Limb (tissue), 2 donors: Measurements from ENCODE around the gene SUSD5.
"Not testable (repeated sequence)": the region's sequence is repeated elsewhere in the genome, so short reads cannot be mapped to it uniquely, and the experiment has no call there.

Experiments used
- DNase-seq, 2 donors: peaks; one replicate each; pipeline ENCODE4 v3.0.0-alpha.2; 2016; ENCODE audit errors: extremely low spot score in 2 of 2

The SUSD5 gene

GRCh38 chr3:33152363-33153360, 65.9 kb downstream of the SUSD5 start:
- no peak for DNase-seq

GRCh38 chr3:33149342-33149741, 69.3 kb downstream of the SUSD5 start:
- DNase-seq = no peak

- DNase-seq = peak; percentile 45 to 80
Observed at GRCh38 chr3:33146791-33147445, 71.7 kb downstream of the SUSD5 start.

GRCh38 chr3:33145901-33146580, 72.6 kb downstream of the SUSD5 start:
- peak in 1 of 2 donors; percentile 38 for DNase-seq

- no peak for DNase-seq
Observed at GRCh38 chr3:33145221-33145900, 73.2 kb downstream of the SUSD5 start.

- no peak for DNase-seq
Observed at GRCh38 chr3:33144433-33144832, 74.2 kb downstream of the SUSD5 start.

GRCh38 chr3:33141006-33141405, 77.6 kb downstream of the SUSD5 start:
- no peak for DNase-seq

GRCh38 chr3:33139996-33140395, 78.6 kb downstream of the SUSD5 start:
- no peak for DNase-seq

- DNase-seq = not testable (repeated sequence)
Observed at GRCh38 chr3:33139006-33139623, 79.5 kb downstream of the SUSD5 start.

GRCh38 chr3:33137691-33138090, 80.9 kb downstream of the SUSD5 start:
- DNase-seq = no peak

GRCh38 chr3:33134026-33134625, 84.5 kb downstream of the SUSD5 start:
- DNase-seq = no peak

- no peak for DNase-seq
Observed at GRCh38 chr3:33132019-33132360, 86.6 kb downstream of the SUSD5 start.

- DNase-seq = peak; percentile 52 to 62
Observed at GRCh38 chr3:33131331-33132018, 87.1 kb downstream of the SUSD5 start.

- DNase-seq = no peak
Observed at GRCh38 chr3:33130144-33130543, 88.5 kb downstream of the SUSD5 start.

- DNase-seq = no peak
Observed at GRCh38 chr3:33128706-33129105, 89.9 kb downstream of the SUSD5 start.

- DNase-seq = no peak
Observed at GRCh38 chr3:33125840-33126239, 92.8 kb downstream of the SUSD5 start.

- DNase-seq = no peak
Observed at GRCh38 chr3:33124638-33125037, 94.0 kb downstream of the SUSD5 start.

GRCh38 chr3:33122991-33123390, 95.6 kb downstream of the SUSD5 start:
- no peak for DNase-seq

GRCh38 chr3:33119891-33120290, 98.7 kb downstream of the SUSD5 start:
- no peak for DNase-seq

- no peak for DNase-seq
Observed at GRCh38 chr3:33117461-33117860, 101.1 kb downstream of the SUSD5 start.
